Measurements from ENCODE around the gene TMEM132C. TPM values are rescaled to one million over a fixed set of nuclear protein-coding genes. Genes with fewer than 3 reads are reported as not detected.

The TMEM132C gene
- total RNA-seq, 1 donor, result not detected

GRCh38 chr12:128543460-128543859, 276.5 kb downstream of the TMEM132C start:
- no peak for DNase-seq (ENCODE audit: low read depth)
- no peak for TF ChIP-seq CTCF (IDR thresholded peaks at IDR 0.05; ENCODE audit: insufficient read depth, low read length)
- H3K4me3 ChIP-seq (ENCODE audit: low read depth, low read length), result no peak overlapping the region

DNA sequence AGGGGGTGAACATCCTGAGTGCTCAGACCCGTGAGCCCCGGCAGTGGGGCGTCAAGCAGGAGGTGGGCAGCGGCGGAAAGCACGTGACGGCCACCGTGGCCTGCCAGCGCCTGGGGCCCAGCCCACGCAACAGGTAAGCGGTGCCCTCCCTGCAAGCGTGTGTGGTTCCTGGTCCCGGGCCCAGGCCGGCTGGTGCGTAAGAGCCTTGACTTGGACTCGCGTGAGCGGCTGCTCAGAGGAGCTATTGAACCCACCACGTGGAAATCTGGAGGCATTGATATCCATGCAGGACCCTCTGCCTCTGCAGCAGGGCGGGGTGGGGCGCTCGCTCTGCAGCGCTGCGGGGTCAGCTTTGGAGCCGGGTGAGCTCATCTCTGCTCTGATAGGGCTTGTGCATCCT, 277.0 kb downstream of the TMEM132C start:
- TF ChIP-seq CTCF (IDR thresholded peaks at IDR 0.05; ENCODE audit: insufficient read depth, low read length), result no peak
- no peak for DNase-seq (ENCODE audit: low read depth)

GRCh38 chr12:128548949-128549348, 282.0 kb downstream of the TMEM132C start:
- H3K4me3 ChIP-seq (ENCODE audit: low read depth, low read length), result no peak overlapping the region
- no peak for TF ChIP-seq CTCF (IDR thresholded peaks at IDR 0.05; ENCODE audit: insufficient read depth, low read length)
- DNase-seq (ENCODE audit: low read depth), result no peak

More for the DNA sequence above, 277.0 kb downstream of the TMEM132C start:
- H3K4me3 ChIP-seq (ENCODE audit: low read depth, low read length), result no peak overlapping the region

GRCh38 chr12:128549601-128550218, 282.7 kb downstream of the TMEM132C start:
- no peak for TF ChIP-seq CTCF (IDR thresholded peaks at IDR 0.05; ENCODE audit: insufficient read depth, low read length)
- no peak for DNase-seq (ENCODE audit: low read depth)
- H3K4me3 ChIP-seq (ENCODE audit: low read depth, low read length), result no peak overlapping the region

DNA sequence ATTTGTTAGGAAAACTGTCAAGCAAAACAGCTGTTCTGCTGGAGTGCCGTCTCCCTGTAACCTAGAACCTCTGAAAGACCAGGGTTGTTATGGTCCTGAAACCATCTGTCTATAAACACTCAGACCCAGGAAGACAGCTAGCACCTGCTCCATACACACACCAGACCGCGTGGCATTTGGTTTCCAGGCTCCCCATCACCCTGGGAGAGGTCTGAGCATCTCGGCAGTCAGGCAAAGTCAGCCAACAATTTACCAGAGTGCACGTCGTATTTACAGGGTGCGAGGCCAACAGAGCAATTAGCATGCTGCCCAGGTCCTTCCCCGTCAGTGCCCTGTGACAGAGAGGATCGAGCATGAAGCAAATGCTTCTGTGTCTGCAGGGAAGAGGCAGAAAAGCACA, 284.3 kb downstream of the TMEM132C start:
- DNase-seq (ENCODE audit: low read depth), result no peak
- no peak for TF ChIP-seq CTCF (IDR thresholded peaks at IDR 0.05; ENCODE audit: insufficient read depth, low read length)
- H3K4me3 ChIP-seq (ENCODE audit: low read depth, low read length), result no peak overlapping the region

- no peak overlapping the region for H3K4me3 ChIP-seq (ENCODE audit: low read depth, low read length)
- no peak for DNase-seq (ENCODE audit: low read depth)
- TF ChIP-seq CTCF (IDR thresholded peaks at IDR 0.05; ENCODE audit: insufficient read depth, low read length), result no peak
Measured at GRCh38 chr12:128554546-128555304, 287.8 kb downstream of the TMEM132C start.

Data from fibroblast of the aortic adventitia (primary cell).